Stimulated activated CD8-positive, alpha-beta memory T cell treated with anti-CD3 and anti-CD28 coated beads, Interleukin-2, amount 100 ng/mL, for 1 hour (primary cell): ENCODE results near the gene E4F1.

ENCODE experiments used
- DNase-seq, 2 donors: peaks; one replicate each; pipeline ENCODE4 v3.0.0-alpha.2; 2020; ENCODE audit warnings: low read depth in 2 of 2

E4F1 gene

GRCh38 chr16:2223221-2223941 lies at the start of gene E4F1:
TSS of gene E4F1 (plus strand) at chr16:2223591. CDS start at chr16:2223614, 23 bp downstream.
- peak; percentile 98 to 99 for DNase-seq

- DNase-seq: no peak
These were observed 49.5 kb upstream of the E4F1 start for GRCh38 chr16:2173916-2174315.

- DNase-seq: no peak
These were observed 48.8 kb upstream of the E4F1 start for GRCh38 chr16:2174396-2175131.

- DNase-seq: no peak
These were observed 47.9 kb upstream of the E4F1 start for GRCh38 chr16:2175454-2175853.

GRCh38 chr16:2176047-2176446 lies 47.3 kb upstream of the E4F1 start:
- no peak for DNase-seq

GRCh38 chr16:2177101-2177500 lies 46.3 kb upstream of the E4F1 start:
- DNase-seq: no peak

- no peak for DNase-seq
These were observed 45.8 kb upstream of the E4F1 start for GRCh38 chr16:2177561-2177960.

- no peak for DNase-seq
These were observed 44.9 kb upstream of the E4F1 start for GRCh38 chr16:2178321-2179106.

GRCh38 chr16:2179107-2179501 lies 44.3 kb upstream of the E4F1 start:
- no peak for DNase-seq

GRCh38 chr16:2179576-2179975 lies 43.8 kb upstream of the E4F1 start:
- DNase-seq: no peak

GRCh38 chr16:2180461-2180860 lies 42.9 kb upstream of the E4F1 start:
- DNase-seq: no peak

- DNase-seq: no peak
These were observed 42.1 kb upstream of the E4F1 start for GRCh38 chr16:2180962-2181923.

GRCh38 chr16:2181952-2182351 lies 41.4 kb upstream of the E4F1 start:
- no peak for DNase-seq

- no peak for DNase-seq
These were observed 39.7 kb upstream of the E4F1 start for GRCh38 chr16:2183671-2184070.

GRCh38 chr16:2184346-2184745 lies 39.0 kb upstream of the E4F1 start:
- no peak for DNase-seq

- DNase-seq: no peak
These were observed 38.4 kb upstream of the E4F1 start for GRCh38 chr16:2184962-2185361.

GRCh38 chr16:2186064-2186463 lies 37.3 kb upstream of the E4F1 start:
- DNase-seq: no peak

GRCh38 chr16:2186505-2186904 lies 36.9 kb upstream of the E4F1 start:
- DNase-seq: no peak

- no peak for DNase-seq
These were observed 36.2 kb upstream of the E4F1 start for GRCh38 chr16:2187212-2187611.

- DNase-seq: no peak
These were observed 35.0 kb upstream of the E4F1 start for GRCh38 chr16:2188395-2188794.

- no peak for DNase-seq
These were observed 34.0 kb upstream of the E4F1 start for GRCh38 chr16:2189252-2189893.
